ENCODE data around the gene IL1R2. TPM values are rescaled to one million over a fixed set of nuclear protein-coding genes. Genes with fewer than 3 reads are reported as not detected.

The IL1R2 gene
- total and polyA plus RNA-seq, 2 of the 13 experiments (the other 11 are each of a cell fraction or from before 2014, with no cell fraction given): 3.6 to 7.3 TPM

DNA sequence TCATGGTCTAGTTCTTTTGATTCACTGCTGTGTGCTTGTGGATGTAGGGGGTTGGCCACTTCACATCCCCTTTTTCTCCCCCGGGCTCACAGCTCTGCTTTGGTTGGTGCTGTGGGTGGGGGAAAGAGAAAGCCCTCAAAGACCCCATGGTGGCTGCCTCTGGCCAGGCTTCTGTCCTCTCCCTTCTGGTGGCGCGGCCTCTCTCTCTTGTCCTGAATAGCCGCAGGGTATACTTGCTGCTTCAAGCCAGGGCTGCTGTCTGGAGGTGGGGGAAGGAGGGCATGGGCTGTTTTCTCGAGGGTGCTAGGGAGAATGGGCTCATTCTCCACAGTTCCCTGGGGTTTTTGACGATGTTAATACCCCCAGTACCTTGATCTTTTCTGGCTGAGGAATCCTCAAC is 53.9 kb downstream of the IL1R2 start (continued):
- TF ChIP-seq ZBTB42 (CRISPR knock-in tag; IDR thresholded peaks at IDR 0.05) (0 out of 2 replicates have a peak, but pooled peaks have one; percentile 9), ATF4 (CRISPR knock-in tag; IDR thresholded peaks at IDR 0.05) (no peak), JUND (CRISPR knock-in tag; IDR thresholded peaks at IDR 0.05) (peak; percentile 17; the same call in 1 of the 2 replicates)

DNA sequence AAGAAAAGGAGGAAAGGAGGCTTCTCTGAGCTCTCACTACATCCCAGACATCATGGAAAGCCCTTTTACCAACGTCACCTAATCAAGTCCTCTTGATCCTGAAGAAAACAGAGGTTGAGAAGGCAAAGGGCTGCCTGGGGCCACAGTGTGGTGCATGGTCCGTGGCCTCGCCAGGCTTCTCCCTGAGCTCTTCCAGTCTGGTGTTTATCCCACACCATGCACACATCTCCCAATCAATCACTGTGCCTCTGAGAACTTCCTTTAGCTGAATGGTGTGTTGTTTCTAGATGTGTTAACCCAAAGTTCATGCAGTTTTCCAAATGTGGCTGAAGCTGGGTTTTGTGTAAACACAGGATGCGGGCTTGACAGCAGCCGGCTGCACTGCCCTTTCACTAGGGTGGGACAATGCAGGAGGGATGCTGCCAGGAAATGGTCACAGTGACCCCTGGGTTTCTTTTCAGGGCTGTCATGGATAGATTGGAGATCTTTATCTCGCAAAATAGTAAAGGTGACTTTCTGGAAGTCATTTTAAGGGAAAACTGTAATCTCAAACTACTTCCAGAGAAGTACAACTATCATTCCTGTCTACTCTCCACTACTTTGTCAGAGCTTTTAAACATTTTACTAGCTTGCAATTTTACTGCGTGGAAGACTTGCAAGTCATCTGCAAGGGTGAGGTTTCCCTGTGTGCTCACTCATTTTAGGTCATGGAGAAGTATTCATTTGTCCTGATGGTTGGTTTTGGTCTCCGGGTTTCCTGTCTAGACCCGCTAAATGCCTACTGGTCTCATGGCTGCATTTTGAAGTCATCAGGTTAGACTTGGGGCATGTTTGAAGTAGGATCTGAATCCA is 54.6 kb downstream of the IL1R2 start:
- no peaks in the 10 kb centered on the region for H3K27me3 ChIP-seq (ENCODE audit: control insufficient read depth in 1 of 2, insufficient read depth in 2 of 2, low read length in 2 of 2)
- H3K27ac ChIP-seq (ENCODE audit: extremely low read length, insufficient read depth, low read length): peak overlapping the region; percentile 83
- no peaks in the 10 kb centered on the region for H4K20me1 ChIP-seq (ENCODE audit: insufficient read depth, low read length)
- H3K4me2 ChIP-seq (ENCODE audit: low read depth, low read length): peak overlapping the region; percentile 50
- no peaks in the 10 kb centered on the region for H3K36me3 ChIP-seq (replicated peaks in 1 of 2; ENCODE audit: control insufficient read depth in 1 of 2, insufficient read depth in 2 of 2, low read length in 2 of 2)
- peak overlapping the region; percentile 55 for H3K9ac ChIP-seq (ENCODE audit: insufficient read depth, low read depth, low read length)
- in situ Hi-C loops (cut with HindIII; ENCODE audit: extremely low pct_ligation_motif_present, low pct_unique_long_range_greater_than_20kb): no loop called here
- peaks cover 92% of the 10 kb centered on the region for H3K4me1 ChIP-seq (ENCODE audit: insufficient read depth, low read length)
- ChIA-PET CTCF (ENCODE audit: low intra/inter-chr PET ratio, low total read pairs) (no interaction called here), POLR2A (interaction anchor here (0.8 to 3.6 kb wide), 14 partner anchors 9 to 109 kb away, joined by 3 to 73 read pairs (median 6); no protein-coding TSS in a partner anchor)
- intact Hi-C loops (cut with micrococcal nuclease; ENCODE audit: unreplicated experiment): loop anchor here (1.0 to 2.0 kb wide), 3 partner anchors 11 to 54 kb away; no protein-coding TSS in a partner anchor
- no peaks in the 10 kb centered on the region for H3K9me3 ChIP-seq (ENCODE audit: low read length)
- peak; percentile 98 for DNase-seq (ENCODE audit: low spot score)
- no peaks in the 10 kb centered on the region for H3K79me2 ChIP-seq (ENCODE audit: insufficient read depth, low read length)
- 18% methylated on average over 9 of the region's 9 CpGs for WGBS (ENCODE audit: low lambda C conversion rate)
- H3K4me3 ChIP-seq (replicated peaks in 1 of 3; ENCODE audit: insufficient read depth in 1 of 3, low read depth in 2 of 3, low read length in 3 of 3): peak overlapping the region in 1 of 3 experiments; percentile 2; a peak in 1 of 6 replicates
- FAIRE-seq: peak; percentile 94
- ATAC-seq: peak; percentile 98
- no peak overlapping the region for H2AFZ ChIP-seq (ENCODE audit: low read length)
- BruUV-seq (replicated peaks): no TSS peak
- TF ChIP-seq AKAP8 (CRISPR knock-in tag; IDR thresholded peaks at IDR 0.05) (0 out of 2 replicates have a peak, but pooled peaks have one; percentile 64), JUND (CRISPR knock-in tag; IDR thresholded peaks at IDR 0.05) (no peak; the same call in 1 of the 2 replicates), GMEB1 (CRISPR knock-in tag; IDR thresholded peaks at IDR 0.05; ENCODE audit: borderline replicate concordance) (peak; percentile 71), TBL1XR1 (IDR thresholded peaks at IDR 0.05; ENCODE audit: borderline replicate concordance, low read length, partially characterized antibody) (peak; percentile 16), PHF5A (CRISPR knock-in tag; IDR thresholded peaks at IDR 0.05; ENCODE audit: low read depth, unreplicated experiment) (peak; percentile 98), SAP130 (CRISPR knock-in tag; IDR thresholded peaks at IDR 0.05; ENCODE audit: low read depth) (peak; percentile 98), ZNF737 (CRISPR knock-in tag; IDR thresholded peaks at IDR 0.05; ENCODE audit: borderline replicate concordance) (no peak), MXD4 (CRISPR knock-in tag; IDR thresholded peaks at IDR 0.05) (peak; percentile 90), XRCC5 (optimal IDR thresholded peaks at IDR 0.05; ENCODE audit: low read length) (peak; percentile 73), ZNF276 (CRISPR knock-in tag; IDR thresholded peaks at IDR 0.05; ENCODE audit: low read depth) (peak; percentile 70; the same call in 1 of the 2 replicates), ZNF512 (CRISPR knock-in tag; IDR thresholded peaks at IDR 0.05) (peak; percentile 81; the same call in 1 of the 2 replicates), ZNF337 (CRISPR knock-in tag; IDR thresholded peaks at IDR 0.05; ENCODE audit: borderline replicate concordance, low read depth) (peak; percentile 84)
